AG09319 (cell line): ENCODE results near the gene ZNF283.

ENCODE experiments used
- DNase-seq: peaks from one replicate; pipeline ENCODE4 v3.0.0-alpha.2; 2010; ENCODE audit warnings: low read depth; ENCODE audit errors: extremely low read depth
- TF ChIP-seq, protein P1 (sequence below): IDR thresholded peaks from 2 replicates; pipeline ENCODE4 v1.5.1; 2011; ENCODE audit warnings: low read depth, mild to moderate bottlenecking, inconsistent platforms, low read length, moderate library complexity

The ZNF283 gene

GRCh38 chr19:43826787-43827754 is at the start of gene ZNF283:
TSS of gene ZNF283 (plus strand) at chr19:43827321. CDS start at chr19:43833505, 6,184 bp downstream.
- DNase-seq: peak; percentile 70
- TF ChIP-seq, protein P1, sequence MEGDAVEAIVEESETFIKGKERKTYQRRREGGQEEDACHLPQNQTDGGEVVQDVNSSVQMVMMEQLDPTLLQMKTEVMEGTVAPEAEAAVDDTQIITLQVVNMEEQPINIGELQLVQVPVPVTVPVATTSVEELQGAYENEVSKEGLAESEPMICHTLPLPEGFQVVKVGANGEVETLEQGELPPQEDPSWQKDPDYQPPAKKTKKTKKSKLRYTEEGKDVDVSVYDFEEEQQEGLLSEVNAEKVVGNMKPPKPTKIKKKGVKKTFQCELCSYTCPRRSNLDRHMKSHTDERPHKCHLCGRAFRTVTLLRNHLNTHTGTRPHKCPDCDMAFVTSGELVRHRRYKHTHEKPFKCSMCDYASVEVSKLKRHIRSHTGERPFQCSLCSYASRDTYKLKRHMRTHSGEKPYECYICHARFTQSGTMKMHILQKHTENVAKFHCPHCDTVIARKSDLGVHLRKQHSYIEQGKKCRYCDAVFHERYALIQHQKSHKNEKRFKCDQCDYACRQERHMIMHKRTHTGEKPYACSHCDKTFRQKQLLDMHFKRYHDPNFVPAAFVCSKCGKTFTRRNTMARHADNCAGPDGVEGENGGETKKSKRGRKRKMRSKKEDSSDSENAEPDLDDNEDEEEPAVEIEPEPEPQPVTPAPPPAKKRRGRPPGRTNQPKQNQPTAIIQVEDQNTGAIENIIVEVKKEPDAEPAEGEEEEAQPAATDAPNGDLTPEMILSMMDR: no peak

- DNase-seq: no peak
- TF ChIP-seq, protein P1: no peak
Observed at GRCh38 chr19:43778651-43779050, 48.5 kb upstream of the ZNF283 start.

GRCh38 chr19:43779147-43779819 is 47.8 kb upstream of the ZNF283 start:
- TF ChIP-seq, protein P1: no peak

DNA sequence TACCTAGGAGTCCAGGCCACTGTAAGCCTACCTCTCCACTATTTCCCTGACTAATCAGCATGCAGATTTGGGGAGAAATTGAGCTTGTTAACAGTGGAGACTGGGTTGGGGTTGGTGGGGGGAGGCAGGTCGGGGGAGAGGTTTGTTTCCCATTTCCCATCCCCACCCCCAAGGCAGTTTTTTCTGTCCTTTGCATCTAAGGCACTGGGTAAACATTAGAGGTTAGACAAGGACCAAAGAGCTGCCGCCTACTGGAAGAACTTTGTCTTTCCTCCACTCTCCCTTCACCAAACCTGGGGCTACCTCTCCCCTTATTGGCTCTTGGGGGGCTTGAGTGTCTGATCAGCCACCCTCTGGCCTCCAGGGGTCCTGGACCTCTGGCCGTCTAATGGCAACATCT is 47.3 kb upstream of the ZNF283 start:
- no peak for DNase-seq
- TF ChIP-seq, protein P1: no peak

More at GRCh38 chr19:43779147-43779819, 47.8 kb upstream of the ZNF283 start:
- no peak for DNase-seq

- TF ChIP-seq, protein P1: no peak
- DNase-seq: no peak
Observed at GRCh38 chr19:43780706-43781525, 46.2 kb upstream of the ZNF283 start, which contains the start of gene KCNN4. TSS of gene KCNN4 (minus strand) at chr19:43780973. CDS start at chr19:43780861, 112 bp downstream.

DNA sequence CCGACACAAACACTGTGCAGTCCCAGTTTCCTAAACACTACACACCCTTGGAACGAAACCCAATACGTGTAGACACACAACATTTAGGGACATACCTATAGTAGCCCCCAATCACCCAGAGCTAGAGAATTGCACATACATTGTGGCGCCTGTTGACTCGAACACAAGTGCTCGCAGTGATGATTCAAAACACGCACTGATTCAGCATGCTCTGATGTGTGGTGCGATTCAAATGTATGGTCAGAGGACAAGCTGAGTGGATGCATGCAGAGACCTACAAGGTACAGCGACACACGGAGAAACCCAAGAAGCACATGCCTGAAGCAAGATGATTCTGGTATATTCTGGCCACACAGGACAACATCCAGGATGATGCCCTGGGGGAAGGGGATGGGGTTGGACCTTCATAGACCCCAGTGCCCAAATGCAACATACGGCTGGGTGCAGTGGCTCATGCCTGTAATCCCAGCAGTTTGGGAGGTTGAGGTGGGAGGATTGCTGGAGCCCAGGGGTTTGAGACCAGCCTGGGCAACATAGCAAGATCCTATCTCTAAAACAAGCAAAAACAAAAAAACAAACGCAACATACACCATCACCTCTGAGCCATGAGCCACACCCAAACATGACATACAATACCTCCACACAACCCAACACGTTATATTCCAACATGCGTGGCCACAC is 45.4 kb upstream of the ZNF283 start:
- TF ChIP-seq, protein P1: no peak
- no peak for DNase-seq
